H1 (cell line): Measurements from ENCODE around the gene PDK4.

ENCODE experiments used
- GABPA ChIP-seq: IDR thresholded peaks from 2 replicates; pipeline ENCODE4 v1.6.1; 2011; ENCODE audit warnings: mild to moderate bottlenecking, low read length, moderate library complexity, borderline replicate concordance; ENCODE audit not compliant: insufficient read depth
- KDM5A ChIP-seq: fragments of 200-600 bp; IDR thresholded peaks from 2 replicates; pipeline ENCODE4 v1.7.1; 2012; ENCODE audit warnings: mild to moderate bottlenecking, low read length, inconsistent platforms, mixed read lengths
- POLR2A ChIP-seq, 2 experiments: IDR thresholded peaks; 1 replicate in 1 of 2; 2 replicates in 1 of 2; pipeline ENCODE4 v1.6.1; 2011; ENCODE audit warnings: low read depth in 2 of 2, low read length in 2 of 2, mild to moderate bottlenecking in 2 of 2; ENCODE audit errors: control extremely low read depth in 1 of 2
- POLR2AphosphoS5 ChIP-seq: IDR thresholded peaks from 2 replicates; pipeline ENCODE4 v1.6.1; 2011; ENCODE audit warnings: low read depth, low read length
- TAF1 ChIP-seq: IDR thresholded peaks from 2 replicates; pipeline ENCODE4 v1.6.1; 2011; ENCODE audit warnings: mild to moderate bottlenecking, low read depth, low read length
- ZNF274 ChIP-seq: IDR thresholded peaks from 2 replicates; pipeline ENCODE4 v1.7.0; 2012; ENCODE audit warnings: low read length, borderline replicate concordance; ENCODE audit errors: extremely low read depth
- TF ChIP-seq, protein P1 (sequence below), 3 experiments: IDR thresholded peaks; 1 replicate in 2 of 3; 2 replicates in 1 of 3; pipeline versions ENCODE4 v1.5.1 to v1.6.1; 2011; ENCODE audit warnings: low read length in 3 of 3, mild to moderate bottlenecking in 3 of 3, inconsistent platforms in 2 of 3, low read depth in 1 of 3, moderate library complexity in 1 of 3; ENCODE audit not compliant: insufficient read depth in 1 of 3; ENCODE audit errors: control extremely low read depth in 1 of 3
- TF ChIP-seq, protein P2 (sequence below): IDR thresholded peaks from 2 replicates; pipeline ENCODE4 v1.6.1; 2012; ENCODE audit warnings: inconsistent platforms

DNA sequence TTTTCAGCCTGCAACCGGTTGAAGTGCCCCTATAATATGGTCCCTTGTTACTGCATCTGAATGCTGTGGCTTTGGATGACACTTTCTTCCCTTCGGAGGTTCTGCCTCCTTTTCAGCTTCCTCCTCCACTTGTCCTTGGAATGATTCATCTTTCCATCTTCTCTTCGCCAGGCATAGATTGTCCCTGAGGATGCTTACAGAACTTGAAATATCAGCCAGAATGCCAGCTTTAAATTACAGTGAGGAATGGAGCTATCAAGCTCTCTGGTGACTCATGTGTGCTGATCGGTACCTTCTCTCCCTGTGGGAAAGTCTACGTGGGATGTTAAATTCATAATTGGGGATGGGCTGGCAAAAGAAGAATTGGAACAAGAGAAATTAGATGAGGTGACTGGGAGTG lies 45.9 kb upstream of the PDK4 start:
- TF ChIP-seq, protein P1, sequence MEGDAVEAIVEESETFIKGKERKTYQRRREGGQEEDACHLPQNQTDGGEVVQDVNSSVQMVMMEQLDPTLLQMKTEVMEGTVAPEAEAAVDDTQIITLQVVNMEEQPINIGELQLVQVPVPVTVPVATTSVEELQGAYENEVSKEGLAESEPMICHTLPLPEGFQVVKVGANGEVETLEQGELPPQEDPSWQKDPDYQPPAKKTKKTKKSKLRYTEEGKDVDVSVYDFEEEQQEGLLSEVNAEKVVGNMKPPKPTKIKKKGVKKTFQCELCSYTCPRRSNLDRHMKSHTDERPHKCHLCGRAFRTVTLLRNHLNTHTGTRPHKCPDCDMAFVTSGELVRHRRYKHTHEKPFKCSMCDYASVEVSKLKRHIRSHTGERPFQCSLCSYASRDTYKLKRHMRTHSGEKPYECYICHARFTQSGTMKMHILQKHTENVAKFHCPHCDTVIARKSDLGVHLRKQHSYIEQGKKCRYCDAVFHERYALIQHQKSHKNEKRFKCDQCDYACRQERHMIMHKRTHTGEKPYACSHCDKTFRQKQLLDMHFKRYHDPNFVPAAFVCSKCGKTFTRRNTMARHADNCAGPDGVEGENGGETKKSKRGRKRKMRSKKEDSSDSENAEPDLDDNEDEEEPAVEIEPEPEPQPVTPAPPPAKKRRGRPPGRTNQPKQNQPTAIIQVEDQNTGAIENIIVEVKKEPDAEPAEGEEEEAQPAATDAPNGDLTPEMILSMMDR (IDR thresholded peaks at IDR 0.05; ENCODE audit: control extremely low read depth in 1 of 3, insufficient read depth in 1 of 3, low read depth in 1 of 3, low read length in 3 of 3) = no peak
- no peak for TF ChIP-seq POLR2A (IDR thresholded peaks at IDR 0.05; ENCODE audit: control extremely low read depth in 1 of 2, low read depth in 2 of 2, low read length in 2 of 2)
- TF ChIP-seq POLR2AphosphoS5 = no peak
- TF ChIP-seq, protein P2, sequence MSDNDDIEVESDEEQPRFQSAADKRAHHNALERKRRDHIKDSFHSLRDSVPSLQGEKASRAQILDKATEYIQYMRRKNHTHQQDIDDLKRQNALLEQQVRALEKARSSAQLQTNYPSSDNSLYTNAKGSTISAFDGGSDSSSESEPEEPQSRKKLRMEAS = no peak
- no peak for TF ChIP-seq KDM5A
- no peak for TF ChIP-seq GABPA
- no peak for TF ChIP-seq TAF1
- TF ChIP-seq ZNF274 = no peak
